T-helper 9 cell (primary cell): Measurements from ENCODE around the gene AFTPH.

Experiments
- DNase-seq: peaks from one replicate; pipeline ENCODE4 v3.0.0-alpha.2; 2020

AFTPH gene

DNA sequence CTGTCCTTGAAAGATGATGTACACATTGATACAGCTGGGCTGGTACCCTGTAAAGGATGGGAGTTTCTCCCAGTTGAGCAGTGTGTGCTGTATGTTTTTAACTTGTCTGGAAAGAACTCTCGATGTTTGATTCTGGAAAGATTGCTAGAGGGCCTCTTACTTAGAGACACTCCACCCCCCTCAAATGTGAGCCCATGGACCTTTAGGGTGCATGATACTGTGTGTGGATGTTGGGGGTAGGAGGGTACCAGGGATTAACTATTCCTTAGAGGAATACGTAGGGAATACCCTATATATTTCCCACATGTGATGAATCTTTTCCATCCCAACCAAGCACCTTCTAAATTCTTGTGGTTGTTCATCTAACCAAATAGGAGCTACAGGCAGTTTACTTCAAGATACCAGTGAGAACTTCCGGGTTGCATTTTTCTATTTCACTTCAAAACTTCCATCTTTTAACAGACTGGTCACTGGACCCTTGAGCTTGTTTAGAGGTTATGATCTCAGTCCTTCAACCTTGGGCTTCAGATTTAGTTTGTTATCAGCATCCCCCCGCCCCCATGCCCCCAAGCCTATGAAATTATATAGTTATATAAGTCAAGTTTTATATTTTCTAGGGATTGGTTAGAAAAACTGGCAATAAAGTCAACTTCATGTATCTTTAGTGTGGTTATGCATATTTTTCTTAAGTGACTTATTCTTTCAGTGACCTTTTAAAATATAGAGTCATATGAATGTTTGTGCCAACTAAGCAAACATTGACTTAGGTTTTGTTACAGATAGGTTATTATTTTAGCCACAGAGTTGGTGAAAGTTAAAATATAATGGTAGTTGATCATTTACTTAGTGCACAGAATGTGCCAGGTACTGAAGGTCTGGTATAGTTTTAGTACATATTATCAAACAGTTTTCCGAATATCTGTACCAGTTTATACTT, 18.2 kb downstream of the AFTPH start:
- DNase-seq: no peak

DNA sequence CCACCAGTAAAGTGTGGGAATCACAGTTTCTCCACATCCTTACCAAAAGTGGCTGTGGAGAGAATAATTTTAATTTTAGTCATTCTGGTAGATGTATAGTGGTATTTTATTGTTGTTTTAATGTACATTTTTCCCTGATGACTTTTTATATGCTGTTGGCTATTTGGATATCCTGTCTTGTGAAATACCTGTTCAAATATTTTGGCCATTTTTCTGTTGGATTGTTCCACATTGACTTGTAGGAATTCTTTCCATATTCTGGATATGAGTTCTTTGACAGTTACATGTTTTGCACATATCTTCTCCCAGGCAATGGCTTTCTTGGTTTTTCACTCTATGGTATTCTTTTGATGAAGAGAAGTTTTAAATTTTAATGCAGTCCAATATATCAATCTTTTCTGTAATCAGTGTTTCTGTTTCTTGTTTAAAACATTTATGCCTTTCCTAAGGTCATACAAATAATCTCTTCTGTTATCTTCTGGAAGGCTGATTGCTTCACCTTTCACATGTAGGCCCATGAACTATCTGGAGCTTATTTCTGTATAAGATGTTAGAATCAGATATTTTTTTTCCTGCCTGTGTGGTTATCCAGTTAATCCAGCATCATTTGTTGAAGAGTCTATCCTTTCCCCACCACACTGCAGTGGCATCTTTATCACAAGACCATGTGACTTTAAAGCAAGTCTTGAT, 19.0 kb downstream of the AFTPH start:
- DNase-seq: no peak

DNA sequence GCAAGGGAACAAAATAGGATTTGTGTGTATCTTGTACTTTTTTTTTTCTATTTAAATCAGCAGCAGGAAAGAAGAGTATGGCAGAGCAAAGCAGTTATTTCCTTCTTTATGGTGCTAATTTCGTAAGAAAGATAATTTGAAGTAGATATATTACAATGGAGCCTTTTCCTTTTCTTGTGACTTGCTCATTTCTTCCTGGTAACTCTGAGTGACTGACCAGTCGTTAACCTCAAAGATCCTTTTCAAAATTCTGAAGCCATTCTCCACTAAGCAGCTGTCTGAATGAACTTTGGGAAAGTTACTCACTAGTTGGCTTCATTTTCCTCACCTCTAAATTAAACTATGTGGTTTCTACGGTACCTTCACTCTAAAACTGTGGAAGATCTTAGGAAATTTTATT, 24.6 kb downstream of the AFTPH start:
- no peak for DNase-seq

DNA sequence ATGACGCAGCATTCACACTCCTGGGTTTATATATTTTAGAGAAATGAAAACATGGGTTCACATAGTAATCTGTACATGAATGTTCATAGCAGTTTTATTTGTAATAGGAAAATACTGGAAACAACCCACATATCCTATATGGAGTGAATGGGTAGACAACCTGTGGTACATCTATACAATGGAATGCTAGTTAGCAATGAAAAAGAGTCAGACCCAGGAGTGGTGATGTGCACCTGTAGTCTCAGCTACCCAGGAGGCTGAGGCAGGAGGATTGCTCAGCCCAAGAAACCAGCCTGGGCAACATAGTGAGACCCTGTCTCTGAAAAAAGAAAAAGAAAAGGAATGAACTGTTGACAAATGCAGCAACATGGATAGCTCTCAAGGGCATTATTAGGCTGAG, 25.9 kb downstream of the AFTPH start:
- DNase-seq: no peak

DNA sequence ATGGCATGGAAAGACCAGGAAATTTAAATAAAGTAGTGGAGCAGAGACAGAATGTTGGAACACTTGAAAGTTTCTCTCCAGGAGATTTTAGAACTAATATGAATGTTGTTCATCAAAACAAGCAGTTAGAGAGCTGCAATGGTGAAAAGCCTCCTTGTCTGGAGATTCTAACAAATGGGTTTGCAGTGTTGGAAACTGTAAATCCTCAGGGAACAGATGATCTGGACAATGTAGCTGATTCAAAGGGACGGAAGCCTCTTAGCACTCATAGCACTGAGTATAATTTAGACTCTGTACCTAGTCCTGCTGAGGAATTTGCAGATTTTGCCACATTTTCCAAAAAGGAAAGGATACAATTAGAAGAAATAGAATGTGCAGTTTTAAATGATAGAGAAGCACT, 27.7 kb downstream of the AFTPH start:
- no peak for DNase-seq

DNA sequence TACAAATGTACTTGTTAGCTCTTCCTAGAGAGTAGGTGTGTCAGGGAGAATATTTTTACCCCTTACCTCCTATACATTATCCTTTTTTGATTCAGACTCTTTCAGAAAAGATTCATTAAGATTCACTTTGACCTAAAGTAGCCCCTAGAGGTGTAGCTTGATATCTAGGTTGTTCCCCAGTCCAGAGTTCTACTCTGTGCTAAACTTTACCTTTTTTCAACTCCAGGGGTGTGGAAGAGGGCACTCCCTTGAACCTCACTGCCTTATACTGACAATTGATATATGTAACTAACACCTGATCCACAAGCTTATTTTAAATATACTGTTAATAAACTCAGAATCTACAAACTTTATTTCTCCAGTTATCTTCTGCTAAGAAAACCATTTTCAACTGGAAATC, 30.0 kb downstream of the AFTPH start:
- DNase-seq: no peak

DNA sequence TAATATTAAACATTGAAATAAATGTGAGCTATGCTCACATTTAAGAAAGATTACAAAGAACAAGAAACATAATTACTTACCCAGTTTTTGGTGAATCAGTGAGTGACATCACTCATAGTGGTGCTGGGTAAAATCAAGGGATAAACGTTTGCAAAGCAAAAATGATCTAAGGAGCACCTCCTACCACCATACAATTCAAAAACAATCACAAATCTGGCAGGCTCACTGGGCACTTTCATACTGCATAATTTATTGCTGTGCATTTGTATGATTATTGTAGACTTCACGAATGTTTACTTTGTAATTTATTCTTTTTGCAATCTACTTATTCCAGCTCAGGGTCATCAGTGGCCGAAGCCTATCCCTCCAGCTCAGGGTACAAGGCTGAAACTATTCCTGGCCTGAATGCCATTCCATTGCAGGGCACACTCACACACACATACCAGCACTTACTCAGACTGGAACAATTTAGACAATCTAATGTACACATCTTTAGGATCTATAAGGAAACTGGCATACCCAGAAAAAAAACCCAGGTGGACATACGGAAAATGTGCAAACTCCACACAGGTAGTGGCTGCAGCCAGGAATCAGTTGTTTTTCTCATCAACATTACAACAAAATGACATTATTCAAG, 34.4 kb downstream of the AFTPH start:
- DNase-seq: no peak

DNA sequence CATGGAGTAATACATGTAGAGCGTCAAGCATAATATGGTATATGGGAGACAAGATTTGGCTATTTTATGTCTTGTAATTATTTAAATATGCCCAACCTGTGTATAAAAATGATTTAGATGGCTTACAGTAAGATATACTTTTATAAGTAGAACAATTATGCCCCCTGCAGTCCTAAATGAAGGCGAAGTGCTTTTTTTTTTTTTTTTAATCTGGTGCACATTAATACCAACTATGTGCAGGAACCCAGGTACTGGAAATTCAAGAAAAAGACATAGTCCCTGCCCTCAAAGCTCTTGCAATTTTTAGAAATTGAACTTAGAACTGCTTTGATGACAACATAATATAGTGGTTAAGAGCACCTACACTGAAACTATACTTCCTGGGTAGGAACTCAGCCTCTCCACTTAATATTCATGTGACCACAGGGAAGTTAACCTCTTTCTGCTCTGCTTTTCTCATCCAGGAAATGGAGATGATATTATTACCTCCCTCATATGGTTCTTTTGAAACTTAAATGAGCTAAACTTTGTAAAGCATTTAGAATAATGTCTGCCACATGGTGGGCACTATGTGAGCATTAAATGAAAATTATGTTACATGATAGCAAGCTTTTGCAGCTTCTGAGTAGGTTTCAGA, 38.1 kb downstream of the AFTPH start:
- DNase-seq: no peak

DNA sequence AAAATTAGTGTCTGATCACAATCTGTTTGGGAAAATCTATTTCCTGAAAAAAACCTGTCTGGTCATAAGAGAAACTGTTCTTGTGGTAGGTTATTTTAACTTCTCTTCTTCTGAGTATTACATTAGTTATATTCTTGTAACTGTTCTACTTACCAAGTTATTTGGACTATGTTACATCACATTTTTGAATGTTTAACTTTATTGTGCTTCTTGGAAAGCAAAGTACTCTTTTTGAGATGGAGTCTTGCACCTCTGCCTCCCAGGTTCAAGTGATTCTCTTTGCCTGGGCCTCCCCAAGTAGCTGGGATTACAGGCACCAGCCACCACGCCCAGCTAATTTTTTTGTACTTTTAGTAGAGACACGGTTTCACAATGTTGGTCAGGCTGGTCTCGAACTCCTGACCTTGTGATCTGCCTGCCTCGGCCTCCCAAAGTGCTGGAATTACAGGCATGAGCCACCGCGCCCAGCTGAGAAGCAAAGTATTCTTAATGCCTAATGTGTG, 39.4 kb downstream of the AFTPH start:
- no peak for DNase-seq

DNA sequence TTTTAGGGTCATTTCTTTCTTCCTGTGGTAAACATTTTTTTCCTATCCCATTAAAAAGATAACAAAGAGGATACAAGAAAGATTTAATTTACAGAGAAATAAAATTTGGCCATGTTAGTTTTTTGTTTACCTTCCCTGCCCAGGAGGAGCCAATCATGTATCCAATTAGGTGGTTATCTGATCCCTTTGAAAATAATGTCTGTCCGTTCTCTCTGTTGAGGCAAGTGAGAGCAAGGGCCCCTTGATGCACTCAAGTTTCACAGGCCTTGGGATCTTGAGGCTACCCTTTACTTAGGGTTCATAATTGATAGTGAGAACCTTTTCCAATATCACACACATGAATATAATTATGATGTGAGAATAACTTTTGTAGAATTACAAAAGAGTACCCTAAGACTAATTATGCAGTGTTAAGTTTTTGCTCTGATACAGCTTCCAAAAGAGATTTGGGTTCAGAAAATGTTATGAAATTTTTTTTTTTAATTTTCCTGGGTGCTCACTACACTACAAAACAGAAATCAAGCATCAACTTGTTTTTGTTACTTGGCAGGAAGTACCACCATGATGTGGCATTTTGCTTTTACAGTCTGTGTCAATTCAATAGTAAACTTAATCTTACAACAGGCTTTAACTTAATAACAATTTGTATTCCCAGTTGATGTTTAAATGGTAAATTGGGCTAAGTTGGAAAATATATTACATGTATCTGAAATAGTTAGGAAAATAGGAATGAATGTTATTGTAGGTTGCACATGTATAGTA, 42.0 kb downstream of the AFTPH start:
- no peak for DNase-seq

DNA sequence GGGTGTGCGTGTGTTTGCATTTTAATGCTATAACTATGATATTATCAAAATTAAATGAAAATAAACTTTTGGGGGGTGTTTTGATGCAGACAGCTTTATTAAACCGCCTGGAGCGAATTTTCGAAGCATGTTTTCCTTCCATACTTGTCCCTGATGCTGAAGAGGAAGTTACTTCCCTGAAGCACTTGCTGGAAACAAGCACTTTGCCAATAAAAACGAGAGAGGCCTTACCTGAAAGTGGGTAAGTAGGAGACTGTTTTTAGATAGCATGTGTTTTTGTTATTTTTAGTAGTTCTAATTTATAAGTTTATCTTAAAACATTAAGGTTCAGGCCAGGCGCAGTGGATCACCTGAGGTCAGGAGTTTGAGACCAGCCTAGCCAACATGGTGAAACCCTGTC, 43.3 kb downstream of the AFTPH start:
- no peak for DNase-seq

DNA sequence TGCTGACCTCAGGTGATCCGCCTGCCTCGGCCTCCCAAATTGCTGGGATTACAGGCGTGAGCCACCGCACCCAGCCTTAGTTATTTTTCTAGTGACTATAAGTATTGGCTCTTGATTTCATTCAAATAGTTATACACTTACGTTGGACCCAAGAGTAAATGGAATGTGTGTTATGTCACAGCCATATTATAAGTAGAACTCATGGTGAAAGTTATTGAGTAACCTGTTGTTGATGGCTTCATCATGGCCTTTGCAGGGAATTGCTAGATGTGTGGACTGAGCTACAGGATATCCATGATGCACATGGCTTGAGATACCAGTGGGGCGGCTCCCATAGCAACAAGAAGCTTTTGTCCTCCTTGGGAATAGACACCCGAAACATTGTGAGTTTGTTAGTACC, 44.7 kb downstream of the AFTPH start:
- DNase-seq: no peak

DNA sequence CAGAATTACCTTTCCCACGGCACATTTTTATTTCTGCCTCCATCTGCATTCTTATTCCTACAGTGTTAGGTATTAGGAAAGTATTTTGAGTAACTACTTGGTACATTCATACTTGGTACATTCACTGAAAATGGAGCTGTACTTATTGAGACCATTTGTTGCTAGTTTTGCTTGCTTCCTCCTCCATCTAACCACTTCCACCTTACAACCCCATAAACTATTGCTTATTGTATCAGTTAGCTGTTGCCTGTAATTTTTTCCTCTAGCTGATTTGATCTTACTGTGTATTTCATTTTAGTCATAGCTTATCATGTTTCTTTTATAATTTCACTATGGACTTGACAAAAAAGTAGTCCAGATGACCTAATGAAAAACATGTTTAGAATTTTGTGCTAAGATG, 50.7 kb downstream of the AFTPH start:
- no peak for DNase-seq

DNA sequence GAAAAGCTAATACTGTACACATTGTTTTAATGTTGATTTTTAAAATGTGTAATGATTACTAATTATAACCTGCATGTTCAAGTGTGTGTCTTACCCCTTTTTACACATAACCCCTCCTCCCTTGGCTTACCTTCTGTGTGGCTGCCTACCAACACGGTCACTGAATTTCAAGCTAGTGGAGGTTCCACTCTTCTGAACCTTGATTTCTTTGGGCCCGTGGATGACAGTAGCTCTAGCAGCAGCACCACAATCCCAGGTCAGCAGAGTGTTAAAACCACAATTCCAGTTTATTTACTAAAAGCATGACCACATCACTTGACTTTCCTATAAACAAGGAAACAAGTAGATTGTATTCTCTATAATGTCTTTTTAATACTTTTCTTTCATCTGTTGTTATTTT, 56.9 kb downstream of the AFTPH start:
- no peak for DNase-seq

DNA sequence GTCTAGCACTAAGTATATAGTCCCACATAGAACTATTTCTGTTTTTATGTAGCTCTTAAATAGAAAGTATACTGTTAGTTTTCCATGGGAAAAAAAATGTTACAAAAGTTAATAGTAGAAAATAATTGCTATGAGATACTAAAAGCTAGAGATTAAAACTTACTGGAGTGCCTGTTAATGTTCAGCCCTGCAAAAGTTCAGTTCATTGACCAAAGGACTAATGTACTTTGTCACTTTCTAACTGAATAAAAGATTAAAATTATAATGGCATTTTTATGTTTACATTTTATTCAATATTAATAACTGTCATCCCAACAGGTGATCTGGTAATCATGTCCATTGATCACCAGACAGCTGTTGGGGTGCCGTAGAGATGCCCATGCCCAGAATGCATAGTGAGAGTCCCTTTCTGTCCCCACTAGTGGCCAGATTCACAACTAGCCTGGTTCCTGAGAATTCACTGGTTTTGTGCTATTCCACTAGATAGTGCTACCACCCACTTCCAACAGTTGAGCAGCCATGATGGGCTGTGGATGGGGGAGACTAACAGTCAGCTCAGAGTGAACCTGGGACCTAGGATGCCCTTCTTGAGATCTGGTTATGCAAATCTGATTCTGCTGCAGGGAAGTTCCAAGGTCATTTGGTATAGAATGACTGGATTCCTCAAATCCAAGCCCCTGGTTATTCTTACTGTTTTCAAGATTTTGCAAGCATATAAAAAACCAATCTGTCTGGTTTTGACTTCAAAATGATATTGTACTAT, 57.8 kb downstream of the AFTPH start:
- no peak for DNase-seq

DNA sequence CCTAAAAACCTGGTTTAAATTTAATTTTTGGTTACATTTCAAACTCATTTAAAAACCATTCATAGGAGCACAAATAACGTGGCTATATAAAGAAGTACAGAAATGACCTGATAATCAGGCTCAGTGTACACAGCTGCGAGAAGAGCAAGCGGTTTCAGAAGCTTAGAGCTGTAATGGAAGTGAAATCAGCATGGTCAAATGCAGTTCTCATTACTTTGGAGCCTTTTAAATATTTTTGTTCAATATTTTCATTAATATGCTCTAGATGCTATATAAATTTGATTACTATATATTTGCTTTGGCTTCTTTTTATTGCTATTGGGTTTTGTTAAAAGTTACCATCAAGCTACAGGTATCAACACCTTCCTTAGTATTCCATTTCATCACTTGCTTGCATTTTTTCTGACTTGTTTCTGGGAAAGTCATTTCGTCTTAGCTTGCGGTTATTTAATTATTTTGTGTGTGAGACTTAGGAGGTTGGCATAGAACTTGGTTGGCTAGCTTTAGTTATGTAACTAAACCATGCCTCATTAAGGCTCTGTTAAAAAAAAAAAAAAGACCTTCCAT, 58.7 kb downstream of the AFTPH start:
- no peak for DNase-seq

DNA sequence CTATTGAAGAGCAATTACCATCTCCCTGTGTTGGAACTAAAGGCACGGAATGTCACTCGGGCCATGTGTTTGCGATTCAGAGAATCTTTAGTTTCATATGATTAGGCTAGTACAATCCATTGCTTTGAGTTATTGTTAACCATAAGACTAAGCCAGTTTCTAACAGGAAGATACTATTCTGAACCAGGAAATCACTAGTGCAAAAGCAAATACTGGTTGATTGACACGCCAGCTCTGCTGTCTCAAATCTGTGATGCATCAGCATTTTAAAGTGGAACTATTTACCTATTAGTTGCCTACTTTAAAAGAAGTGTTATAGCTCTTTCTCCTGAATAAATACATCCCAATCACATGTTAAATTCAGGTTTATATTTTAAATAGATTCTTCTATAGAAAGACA, 61.9 kb downstream of the AFTPH start:
- DNase-seq: no peak

DNA sequence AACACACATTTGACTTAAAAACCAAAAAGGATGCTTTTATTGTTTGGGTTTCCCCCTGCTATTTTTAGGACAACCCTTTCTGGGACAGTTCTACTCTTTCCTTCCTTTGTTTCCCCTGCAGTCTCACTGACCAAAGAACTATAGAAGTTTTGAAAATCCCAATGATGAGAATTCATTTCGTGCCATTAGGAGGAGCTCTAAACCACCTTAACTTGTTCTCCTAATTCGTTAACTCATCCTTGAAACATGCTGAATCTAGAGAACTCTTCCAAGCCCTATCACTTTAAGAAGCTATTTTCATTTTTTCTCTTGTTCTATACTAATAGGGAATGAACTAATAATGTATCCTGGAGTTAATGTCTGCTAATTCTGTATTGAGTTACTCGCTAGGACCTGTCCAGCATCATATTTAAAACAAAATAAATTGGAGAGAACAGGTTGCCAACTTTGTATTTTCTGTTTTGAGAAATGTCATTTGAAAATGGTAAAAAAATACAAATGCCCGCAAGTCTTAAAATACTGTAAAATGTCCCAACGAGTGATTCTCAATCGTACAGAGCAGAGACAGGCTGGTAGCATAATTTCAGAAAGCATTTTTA, 62.9 kb downstream of the AFTPH start:
- DNase-seq: no peak

DNA sequence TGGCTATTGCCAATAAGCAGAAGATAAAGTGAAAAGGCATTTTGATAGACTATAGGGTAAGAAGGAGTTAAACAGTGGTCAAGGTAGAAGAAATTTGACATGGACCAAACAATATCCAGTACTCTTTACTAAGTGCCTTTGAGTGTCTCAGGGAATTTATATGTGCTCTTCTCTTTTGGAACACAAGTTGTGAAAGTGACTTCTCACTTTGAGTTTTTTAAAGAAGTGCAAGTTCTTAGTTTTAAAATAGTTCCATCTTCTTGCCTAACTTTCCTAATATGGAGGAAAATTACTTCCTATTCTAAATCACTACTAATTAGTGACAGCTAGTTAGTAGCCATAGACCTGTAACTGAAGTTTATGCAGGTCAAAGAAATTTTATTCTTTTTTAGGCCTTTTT, 63.4 kb downstream of the AFTPH start:
- no peak for DNase-seq

DNA sequence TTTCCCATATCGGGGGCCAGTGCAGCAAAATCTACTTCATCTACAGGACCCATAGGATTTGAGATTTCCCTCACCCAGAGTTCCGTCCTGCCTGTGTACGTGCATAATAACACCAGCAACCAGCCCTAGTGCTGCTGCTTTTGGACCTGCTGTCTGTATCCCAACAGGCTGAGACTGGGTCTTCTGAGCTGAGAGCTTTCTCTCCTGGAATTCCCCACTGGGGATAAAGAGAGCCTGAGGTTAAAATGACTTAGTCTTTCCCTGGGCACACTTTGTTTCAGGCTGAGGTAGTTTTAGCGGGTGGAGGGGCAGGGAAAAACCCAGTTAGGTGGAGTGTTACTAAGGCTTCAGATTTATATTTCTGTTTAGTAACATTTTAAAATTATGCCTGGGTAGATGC, 67.1 kb downstream of the AFTPH start:
- DNase-seq: no peak
